CD4-positive, alpha-beta T cell treated with Interleukin-21 for 1 hour (primary cell): Measurements from ENCODE around the gene COX19.

Experiments used
- DNase-seq: peaks from one replicate; pipeline ENCODE4 v3.0.0-alpha.2; 2020

COX19 gene

DNA sequence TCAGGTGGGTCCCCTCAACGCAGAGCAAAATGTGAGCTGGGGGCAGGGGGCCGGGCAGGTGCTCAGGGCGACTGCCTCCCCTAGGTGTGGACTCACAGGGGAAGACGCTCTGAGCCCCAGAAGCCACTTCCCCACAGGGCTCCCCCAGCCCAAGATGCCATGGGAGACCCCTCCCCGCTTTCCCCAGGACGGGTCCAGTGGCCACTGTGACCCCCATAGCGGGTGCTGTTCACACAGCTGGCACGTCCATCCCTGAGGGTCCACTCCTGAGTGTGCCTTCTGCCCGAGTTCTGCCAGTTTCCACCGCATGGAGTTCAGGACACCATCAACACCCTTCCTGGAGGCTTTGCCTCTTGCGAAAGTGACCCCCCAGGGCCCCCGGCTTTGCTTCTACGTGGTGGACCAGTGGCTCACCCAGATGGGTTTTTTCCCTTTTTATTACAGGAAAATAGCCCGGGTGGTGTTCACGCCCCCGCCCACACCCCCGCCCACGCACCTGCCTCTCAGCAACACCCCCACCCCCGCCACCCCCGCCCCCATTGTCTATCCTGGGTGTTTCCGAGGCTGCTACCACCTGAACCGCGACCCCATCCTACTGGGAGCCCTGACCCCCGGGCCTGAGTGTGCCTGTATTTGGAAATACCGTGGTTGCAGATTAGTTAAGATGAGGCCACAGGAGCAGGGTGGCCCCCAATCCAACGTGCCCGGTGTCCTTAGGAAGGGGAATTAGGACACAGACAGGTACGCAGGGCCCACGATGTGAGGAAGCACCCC is 52.8 kb downstream of the COX19 start:
- peak; percentile 69 for DNase-seq

DNA sequence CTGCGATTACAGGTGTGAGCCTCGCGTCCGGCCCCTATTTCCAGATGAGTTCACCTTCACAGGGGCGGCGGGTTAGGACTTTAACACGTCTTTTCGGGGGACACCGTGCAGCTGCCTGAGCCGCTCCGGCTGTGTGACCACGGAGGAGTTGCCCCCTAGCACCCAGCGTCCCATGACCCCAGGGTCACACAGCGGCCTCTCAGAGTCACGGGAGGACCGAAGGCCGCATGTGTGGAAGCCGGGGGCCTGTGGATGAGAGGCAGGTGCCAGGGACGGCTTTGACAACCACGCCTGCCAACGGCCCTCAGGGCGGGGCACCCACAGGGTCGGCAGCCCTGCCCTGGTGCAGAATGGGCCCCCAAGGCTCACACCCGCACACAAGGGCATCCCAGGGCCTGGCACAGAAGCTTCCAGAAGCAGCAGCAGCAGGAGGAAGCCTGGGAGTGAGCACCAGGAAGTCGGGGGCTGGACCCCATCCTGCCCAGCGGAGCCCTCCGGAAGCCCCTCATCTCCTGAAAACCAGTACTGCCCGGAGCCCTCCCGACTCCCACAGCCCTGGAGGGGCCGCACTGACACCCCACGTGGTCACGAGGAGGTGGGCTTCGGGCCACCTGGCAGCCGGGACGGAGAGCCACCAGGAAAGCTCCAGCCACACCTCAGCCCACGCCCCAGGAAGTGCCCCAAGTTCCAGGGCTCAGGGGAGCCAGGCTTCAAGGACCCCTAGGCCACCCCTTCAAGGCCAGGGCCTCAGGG is 53.6 kb downstream of the COX19 start:
- no peak for DNase-seq

DNA sequence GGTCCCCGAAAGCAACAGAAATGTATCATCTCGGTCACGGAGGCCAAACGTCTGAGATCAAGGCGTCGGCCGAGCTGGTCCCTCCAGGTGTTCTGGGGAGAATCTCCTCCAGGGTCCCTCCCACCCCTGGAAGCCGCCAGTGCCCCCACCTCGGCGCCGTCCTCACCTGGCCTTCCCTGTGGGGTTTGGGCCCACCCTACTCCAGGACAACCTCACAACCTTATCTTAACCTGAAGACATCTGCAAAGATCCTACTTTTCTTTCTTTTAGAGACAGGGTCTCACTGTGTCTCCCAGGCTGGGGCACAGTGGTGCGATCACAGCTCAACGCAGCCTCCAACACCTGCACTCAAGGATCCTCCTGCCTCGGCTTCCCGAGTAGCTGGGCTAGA is 54.3 kb downstream of the COX19 start:
- DNase-seq, result no peak

DNA sequence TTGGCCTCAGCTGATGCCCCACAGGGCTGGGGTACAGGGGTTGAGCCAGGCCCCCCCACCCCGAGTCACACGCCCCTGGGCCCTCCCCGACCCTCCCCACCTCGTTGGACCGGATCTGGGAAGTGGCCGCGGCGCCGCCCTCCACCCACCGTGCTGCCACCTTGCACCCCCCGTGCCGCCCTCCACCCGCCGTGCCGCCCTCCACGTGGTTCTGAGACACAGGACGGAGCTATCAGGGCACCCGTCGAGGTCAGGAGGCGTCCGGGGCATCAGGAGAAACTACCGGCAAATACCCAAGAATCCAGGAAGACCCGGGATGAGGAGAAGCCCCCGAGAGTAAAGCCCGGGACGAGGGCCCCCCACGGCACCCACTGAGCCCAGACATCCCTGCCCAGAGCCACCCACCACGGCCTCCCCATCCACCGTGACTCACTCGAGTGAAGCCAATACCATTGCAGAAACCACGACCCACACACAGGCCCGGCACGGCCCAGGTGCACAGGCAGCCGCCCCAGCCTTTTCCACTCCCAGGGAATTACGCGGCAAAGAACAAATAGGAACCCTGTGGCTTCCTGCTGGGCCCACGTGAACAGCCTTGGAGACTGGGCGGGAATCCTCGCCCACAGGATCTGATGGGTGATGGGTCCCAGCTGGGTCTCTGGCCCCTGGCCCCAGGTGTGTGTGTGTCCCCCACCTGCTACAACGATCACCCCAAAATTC is 54.8 kb downstream of the COX19 start:
- DNase-seq, result no peak

DNA sequence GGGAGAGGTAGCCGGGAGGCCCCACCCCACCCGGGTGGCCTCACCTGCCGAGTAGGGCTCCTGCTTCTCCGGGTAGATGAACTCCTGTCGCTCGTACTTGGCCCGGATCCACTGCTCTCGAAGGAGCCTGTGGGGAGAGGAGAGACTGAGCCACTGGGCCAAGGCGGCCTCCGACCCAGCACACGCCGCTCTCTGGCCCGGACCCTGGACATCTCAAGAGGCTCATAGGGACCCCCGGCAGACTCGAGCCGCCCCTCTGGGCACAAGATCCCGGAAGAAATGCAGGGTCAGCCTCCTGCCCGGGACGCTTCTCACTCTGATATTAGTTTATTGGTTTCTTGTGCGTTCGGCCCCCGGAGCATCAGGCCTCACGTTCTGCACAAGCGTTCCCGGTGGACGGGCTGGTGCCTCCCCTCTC is 55.4 kb downstream of the COX19 start:
- no peak for DNase-seq

DNA sequence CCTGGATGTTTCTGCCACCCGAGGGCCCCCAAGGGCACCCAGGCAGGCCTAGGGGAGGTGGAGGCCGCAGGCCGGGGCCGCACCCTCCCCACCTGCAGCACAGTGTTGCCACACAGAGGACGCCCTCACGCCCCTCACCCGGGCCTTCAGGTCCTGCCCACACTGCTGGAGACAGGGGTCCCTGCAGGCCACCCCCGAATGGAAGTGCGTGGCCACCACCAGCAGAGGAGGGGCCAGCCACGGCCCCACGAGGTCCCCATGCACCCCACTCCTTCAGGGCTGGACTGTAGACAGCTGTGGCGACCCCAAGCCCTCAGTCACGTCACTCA is 56.3 kb downstream of the COX19 start:
- no peak for DNase-seq

DNA sequence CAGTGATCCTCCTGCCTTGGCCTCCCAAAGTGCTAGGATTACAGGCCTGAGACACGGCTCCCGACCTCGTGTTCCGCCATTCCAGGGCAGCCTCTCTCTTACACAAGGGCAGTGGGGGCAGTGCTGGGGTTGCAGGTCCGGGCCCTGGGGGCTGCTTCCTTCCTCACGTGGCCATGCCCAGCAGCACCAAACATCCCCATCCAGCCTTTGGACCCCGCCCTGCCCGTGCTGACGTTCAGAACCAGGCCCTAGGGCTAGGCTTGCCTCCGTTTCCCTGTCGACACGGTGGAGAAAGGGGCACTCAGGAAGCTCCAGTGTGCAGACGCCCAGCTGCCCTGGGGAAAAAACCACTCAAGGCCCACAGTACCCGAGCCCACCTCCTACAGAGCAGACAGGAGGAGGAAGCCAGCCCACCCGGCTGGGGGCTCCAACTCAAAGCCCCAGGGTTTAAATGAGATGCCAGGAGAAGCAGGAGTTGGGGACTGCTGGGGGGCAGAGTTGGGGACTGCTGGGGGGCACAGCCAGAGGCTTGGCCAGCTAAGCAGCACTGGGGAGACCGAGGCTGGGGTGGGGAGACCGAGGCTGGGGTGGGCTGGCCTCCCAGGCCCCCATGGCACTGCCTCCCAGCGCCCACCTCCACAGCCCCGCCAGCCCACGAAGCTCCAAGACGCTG is 56.8 kb downstream of the COX19 start:
- DNase-seq, result no peak

DNA sequence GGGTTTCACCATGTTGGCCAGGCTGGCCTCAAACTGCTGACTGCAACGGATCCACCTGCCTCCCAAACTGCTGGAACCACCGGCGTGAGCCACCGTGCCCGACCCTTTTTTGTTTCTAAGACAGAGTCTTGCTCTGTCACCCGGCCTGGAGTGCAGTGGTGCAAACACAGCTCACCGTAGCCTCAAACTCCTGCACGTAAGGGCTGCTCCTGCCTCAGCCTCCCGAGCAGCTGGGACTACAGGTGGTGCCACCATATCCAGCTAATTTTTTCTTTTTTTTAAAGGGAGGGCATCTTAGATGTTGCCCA is 57.3 kb downstream of the COX19 start:
- no peak for DNase-seq

DNA sequence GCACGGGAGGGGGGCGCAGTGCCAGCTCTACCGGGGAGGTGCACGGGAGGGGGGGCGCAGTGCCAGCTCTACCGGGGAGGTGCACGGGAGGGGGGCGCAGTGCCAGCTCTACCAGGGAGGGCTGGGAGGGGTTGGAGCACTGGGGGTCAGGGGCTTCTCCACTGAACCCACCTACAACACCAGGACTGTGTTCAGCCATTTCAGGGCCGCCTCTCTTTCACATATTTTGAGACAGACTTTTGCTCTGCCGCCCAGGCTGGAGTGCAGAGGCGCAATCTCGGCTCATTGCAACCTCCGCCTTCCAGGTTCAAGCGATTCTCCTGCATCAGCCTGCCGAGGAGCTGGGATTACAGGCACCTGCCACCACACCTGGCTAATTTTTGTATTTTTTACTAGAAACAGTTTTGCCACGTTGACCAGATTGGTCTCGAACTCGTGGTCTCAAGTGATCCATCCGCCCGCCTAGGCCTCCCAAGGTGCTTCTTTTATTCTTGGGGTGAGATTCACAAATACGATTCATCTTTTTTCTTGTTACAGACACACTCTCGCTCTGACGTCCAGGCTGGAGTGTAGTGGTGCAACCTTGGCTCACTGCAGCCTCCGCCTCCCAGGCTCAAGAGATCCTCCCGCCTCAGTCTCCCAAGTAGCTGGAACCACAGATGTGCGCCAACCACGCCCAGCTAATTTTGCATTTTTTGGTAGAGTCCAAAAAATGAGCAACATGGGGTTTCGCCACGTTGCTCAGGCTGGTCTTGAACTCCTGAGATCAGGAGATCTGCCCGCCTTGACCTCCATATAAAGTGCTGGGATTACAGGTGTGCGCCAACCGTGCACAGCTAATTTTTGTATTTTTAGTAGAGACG is 57.9 kb downstream of the COX19 start:
- DNase-seq, result no peak

DNA sequence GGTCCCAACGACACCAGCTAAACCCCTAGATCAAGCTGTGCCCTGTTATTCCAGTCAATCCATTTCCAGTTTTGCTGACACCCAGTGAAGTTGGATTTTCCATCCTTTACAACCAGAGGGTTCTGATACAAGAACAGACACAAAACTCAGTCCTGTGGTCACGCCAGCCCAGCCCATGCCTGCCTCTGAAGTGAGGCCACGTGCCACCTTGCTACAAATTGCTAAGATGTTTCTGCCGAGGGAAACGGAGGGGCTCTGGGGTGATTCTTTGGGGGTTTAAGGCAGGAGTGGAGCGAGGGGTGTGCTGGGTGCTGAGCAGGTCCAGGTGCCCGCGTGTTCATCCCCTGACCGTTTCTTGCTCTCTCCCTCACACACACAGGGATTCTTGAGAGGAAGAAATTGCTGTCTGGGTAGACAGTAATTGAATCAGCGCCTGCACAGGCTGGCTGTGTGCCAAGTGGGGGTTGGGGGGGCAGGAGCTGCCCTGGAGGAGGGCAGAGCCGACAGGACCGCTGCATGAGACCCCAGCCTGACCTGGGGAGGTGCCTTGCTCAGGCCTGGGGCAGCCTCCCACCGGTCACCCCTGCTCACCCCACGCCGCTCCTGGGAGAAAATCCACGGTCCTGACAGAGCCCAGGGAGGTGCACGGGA is 58.9 kb downstream of the COX19 start:
- DNase-seq, result no peak
